Activated naive CD4-positive, alpha-beta T cell treated with anti-CD3 and anti-CD28 coated beads for 36 hours (primary cell): ENCODE measurements around the gene UBXN7. TPM values are rescaled to one million over a fixed set of nuclear protein-coding genes. Genes with fewer than 3 reads are reported as not detected.

ENCODE experiments used
- total RNA-seq, 2 experiments: library from RNA; stranded (reverse); gene quantifications; one replicate each; pipeline ENCODE4 v1.2.3, GENCODE V29; 2021

UBXN7 gene
- total RNA-seq, 2 experiments from 2014 or later, result 54.2 to 62.5 TPM

Other genes starting within 250 kb of the UBXN7 start
- not detected for gene ZDHHC19, start 221.0 kb downstream of the UBXN7 start, total RNA-seq
- gene SLC51A, start 215.9 kb downstream of the UBXN7 start, total RNA-seq, result not detected
- gene PCYT1A, start 144.7 kb downstream of the UBXN7 start, total RNA-seq, result 10 to 100 TPM; 27.4 to 28.4 TPM
- gene DYNLT2B, start 114.2 kb downstream of the UBXN7 start, total RNA-seq, result 10 to 100 TPM; 13.3 TPM
- not detected for gene TM4SF19, start 94.0 kb downstream of the UBXN7 start, total RNA-seq
- 10 to 100 TPM; 28.9 to 29.1 TPM for gene RNF168, start 71.3 kb upstream of the UBXN7 start, total RNA-seq
- not detected for gene SMCO1, start 82.9 kb upstream of the UBXN7 start, total RNA-seq
- 10 to 100 TPM; 14.3 to 15.8 TPM for gene WDR53, start 136.1 kb upstream of the UBXN7 start, total RNA-seq
- gene FBXO45, start 136.2 kb upstream of the UBXN7 start, total RNA-seq, result 10 to 100 TPM; 11.8 to 12.8 TPM
- 1 to 10 TPM; 8.1 to 9.2 TPM for gene NRROS, start 207.3 kb upstream of the UBXN7 start, total RNA-seq